GM19372 (cell line): ENCODE measurements around the gene PRAC1.

Source experiments
- ATAC-seq: cut with Tn5 transposase; IDR thresholded peaks from one replicate; pipeline ENCODE4 v1.9.1; 2021; ENCODE audit warnings: mild to moderate bottlenecking, low read depth, moderate library complexity; ENCODE audit not compliant: unreplicated experiment

PRAC1 gene

GRCh38 chr17:48715496-48716399 is 6.6 kb downstream of the PRAC1 start:
- ATAC-seq = no peak

- ATAC-seq = no peak
Measured at GRCh38 chr17:48711128-48711527, 11.2 kb downstream of the PRAC1 start.

GRCh38 chr17:48704361-48705248 is 17.7 kb downstream of the PRAC1 start:
- no peak for ATAC-seq

- no peak for ATAC-seq
Measured at GRCh38 chr17:48701864-48702532, 20.3 kb downstream of the PRAC1 start.

GRCh38 chr17:48693178-48693577 is 29.1 kb downstream of the PRAC1 start:
- ATAC-seq = no peak

- ATAC-seq = no peak
Measured at GRCh38 chr17:48692049-48692448, 30.3 kb downstream of the PRAC1 start.

GRCh38 chr17:48690655-48691054 is 31.7 kb downstream of the PRAC1 start:
- no peak for ATAC-seq

- no peak for ATAC-seq
Measured at GRCh38 chr17:48681609-48682008, 40.7 kb downstream of the PRAC1 start.

GRCh38 chr17:48679385-48680096 is 42.8 kb downstream of the PRAC1 start:
- ATAC-seq = no peak

- ATAC-seq = no peak
Measured at GRCh38 chr17:48678141-48678971, 44.0 kb downstream of the PRAC1 start.

GRCh38 chr17:48676963-48677558 is 45.3 kb downstream of the PRAC1 start:
- ATAC-seq = no peak

GRCh38 chr17:48672340-48672739 is 50.0 kb downstream of the PRAC1 start:
- ATAC-seq = no peak
